Dedifferentiated amniotic fluid mesenchymal stem cell (primary cell): Measurements from ENCODE around the gene ADIPOR1.
"Not testable (repeated sequence)": the region's sequence is repeated elsewhere in the genome, so short reads cannot be mapped to it uniquely, and the experiment has no call there.

ENCODE experiments used
- DNase-seq: peaks from one replicate; pipeline ENCODE4 v3.0.0-alpha.2; 2016; ENCODE audit errors: extremely low spot score

The ADIPOR1 gene

GRCh38 chr1:202938287-202938925 lies 19.7 kb downstream of the ADIPOR1 start:
- DNase-seq: no peak

- DNase-seq: not testable (repeated sequence)
Observed at GRCh38 chr1:202936409-202936808, 21.7 kb downstream of the ADIPOR1 start.

DNA sequence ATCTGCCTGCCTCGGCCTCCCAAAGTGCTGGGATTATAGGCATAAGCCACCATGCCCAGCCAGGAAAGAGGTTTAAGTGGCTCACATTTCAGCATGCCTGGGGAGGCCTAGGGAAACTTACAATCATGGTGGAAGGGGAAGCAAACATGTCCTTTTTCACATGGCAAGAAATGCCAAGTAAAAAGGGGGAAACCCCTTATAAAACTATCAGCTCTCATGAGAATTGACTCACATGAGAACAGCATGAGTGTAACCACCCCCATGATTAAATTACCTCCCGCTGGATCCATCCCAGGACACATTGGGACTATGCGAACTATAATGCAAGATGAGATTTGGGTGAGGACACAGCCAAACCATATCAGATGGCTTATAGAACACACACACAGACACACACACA lies 22.3 kb downstream of the ADIPOR1 start:
- DNase-seq: no peak

- DNase-seq: no peak
Observed at GRCh38 chr1:202934755-202935154, 23.4 kb downstream of the ADIPOR1 start.

GRCh38 chr1:202932476-202932875 lies 25.6 kb downstream of the ADIPOR1 start:
- DNase-seq: no peak

DNA sequence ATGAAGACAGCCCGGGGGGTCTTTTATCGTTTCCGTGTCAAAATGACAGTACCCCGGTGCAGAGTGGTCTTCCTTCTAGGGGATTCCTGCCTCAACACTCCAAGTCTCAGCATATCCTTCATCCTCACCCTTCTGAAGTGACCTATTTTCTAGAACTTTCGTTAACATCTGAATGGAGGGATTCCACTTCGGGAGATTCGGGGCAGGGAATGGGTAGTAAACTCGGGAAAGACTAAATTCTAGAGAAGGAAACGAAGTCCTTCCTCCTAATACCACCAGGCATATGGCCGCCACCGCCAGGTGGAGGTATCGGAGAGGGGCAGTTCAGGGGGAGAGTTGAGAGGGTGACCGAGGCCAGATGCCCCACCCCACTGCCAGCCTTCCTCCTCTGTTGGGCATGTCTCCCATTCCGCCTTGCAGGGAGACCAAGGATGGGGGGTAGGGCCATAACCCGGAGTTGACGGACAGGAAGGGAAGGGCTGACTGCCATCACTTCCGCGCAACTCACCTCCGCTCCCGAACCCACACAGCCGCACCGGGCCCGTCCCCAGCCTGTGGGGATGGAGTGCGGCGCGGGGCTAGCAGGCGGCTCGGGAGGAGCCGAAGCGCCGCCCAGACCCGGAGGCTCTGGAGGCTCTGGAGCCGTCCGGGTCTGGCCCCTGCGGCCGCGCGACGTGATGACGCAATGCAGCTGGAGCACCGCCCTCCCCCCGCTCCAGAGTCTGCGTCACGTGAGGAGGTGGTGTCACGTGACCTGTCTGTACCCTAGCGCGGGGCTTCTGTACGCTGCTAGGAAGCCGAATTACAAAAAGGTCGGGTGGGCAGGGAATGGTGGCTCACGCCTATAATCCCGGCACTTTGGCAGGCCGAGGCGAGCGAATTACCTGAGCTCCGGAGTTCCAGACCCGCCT lies 31.3 kb downstream of the ADIPOR1 start, which contains the start of gene KLHL12:
Gene KLHL12, minus strand, starts transcription at position 654 of the 911 bp plus-strand sequence. CDS start 2,072 bp downstream, outside the sequence.
- peak; percentile 93 for DNase-seq

DNA sequence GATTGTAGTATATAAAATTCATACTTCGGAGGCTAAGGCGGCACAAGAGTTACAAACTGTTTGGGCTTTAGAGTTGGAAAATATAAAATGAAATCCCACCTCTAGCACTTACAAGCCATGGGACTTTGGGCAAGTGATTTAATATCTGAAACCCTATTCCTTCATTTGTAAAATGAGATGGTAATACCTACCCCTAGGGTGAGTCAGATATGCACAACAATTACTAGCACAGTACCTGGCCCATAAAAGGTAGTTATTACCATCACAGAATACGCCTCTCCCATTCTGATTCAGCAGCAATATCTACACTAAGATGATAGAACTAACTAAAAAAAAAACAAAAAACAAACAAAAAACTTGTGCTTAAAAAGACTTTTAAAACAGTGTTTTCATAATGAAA lies 34.6 kb downstream of the ADIPOR1 start:
- no peak for DNase-seq

DNA sequence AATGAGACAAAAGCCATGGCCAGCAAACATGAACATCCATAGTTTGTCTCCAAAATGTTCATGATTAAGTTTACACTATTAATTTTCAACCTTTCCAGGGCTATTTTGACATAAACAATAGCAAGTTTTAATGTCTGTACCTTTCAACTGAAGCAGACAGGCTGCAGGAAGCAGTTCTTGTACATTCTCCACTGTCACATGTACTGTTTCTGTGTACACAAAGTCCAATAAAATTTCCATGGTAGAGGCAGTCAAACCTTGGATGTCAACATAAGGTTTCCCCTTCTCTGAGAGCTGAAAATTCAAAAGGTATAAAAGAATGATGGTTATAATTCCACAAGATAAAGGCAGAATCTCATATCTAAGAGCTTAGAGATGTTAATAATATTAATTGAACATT lies 38.5 kb downstream of the ADIPOR1 start:
- no peak for DNase-seq

DNA sequence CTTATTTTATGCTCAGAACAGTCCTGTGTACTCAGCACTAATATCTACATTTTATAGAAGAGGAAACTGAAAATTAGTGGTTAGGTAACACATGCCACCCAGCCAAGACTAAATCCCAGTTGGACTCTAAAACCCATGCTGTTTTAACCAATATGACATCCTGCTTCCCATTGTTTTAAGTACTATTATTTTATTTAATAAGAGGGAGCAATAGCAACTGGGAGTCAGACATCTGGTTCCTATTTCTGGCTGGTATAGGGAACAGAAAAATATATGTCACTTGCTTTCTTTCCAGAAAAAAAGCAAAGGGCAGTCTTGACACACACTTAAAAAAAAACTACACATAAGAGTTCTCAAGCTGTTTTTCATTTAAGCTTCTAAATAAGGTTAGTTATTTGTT lies 43.0 kb downstream of the ADIPOR1 start:
- no peak for DNase-seq

DNA sequence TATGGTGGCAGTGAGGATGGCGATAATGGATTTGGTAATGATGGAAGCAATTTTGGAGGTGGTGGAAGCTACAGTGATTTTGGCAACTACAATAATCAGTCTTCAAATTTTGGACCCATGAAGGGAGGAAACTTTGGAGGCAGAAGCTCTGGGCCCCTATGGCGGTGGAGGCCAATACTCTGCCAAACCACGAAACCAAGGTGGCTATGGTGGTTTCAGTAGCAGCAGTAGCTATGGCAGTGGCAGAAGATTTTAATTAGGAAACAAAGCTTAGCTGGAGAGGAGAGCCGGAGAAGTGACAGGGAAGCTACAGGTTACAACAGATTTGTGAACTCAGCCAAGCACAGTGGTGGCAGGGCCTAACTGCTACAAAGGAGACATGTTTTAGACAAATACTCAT lies 45.6 kb downstream of the ADIPOR1 start:
- not testable (repeated sequence) for DNase-seq

- DNase-seq: no peak
Observed at GRCh38 chr1:202909494-202909893, 48.6 kb downstream of the ADIPOR1 start.

DNA sequence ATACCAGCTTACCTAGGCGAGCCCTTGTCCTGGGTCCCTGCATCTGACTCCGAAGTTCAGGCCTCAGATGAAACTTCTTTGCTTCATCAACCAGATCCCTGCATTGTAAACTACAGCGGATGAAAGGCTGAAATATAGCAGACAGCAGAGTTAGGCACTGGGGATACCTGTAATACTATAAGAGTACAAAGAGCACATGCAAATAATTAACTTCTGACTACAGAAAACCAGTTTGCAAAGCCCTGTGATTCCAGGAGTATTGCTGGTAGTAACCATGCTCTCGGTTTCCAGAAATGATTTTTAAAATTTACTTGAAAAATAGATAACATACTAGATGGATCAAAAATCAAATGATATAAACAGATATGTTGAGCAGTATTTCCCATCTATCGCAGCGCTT lies 49.1 kb downstream of the ADIPOR1 start:
- no peak for DNase-seq

DNA sequence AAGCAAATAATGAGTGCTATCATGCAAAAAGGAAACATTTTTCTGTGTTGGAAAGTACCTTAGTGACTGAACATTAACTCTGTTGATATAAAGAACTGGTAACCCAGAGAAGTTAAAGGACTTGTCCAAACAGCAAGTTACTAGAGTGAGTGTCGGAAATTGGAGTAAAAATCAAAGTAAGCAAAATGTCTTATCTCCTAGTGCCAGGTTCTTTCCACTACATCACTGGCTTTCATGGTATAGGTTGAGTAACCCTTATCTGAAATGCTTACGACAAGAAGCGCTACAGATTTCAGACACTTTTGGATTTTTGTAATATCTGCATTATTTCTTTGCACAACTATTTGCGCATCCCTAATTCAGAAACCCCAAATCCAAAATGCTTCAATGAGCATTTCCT lies 52.8 kb downstream of the ADIPOR1 start:
- DNase-seq: no peak

DNA sequence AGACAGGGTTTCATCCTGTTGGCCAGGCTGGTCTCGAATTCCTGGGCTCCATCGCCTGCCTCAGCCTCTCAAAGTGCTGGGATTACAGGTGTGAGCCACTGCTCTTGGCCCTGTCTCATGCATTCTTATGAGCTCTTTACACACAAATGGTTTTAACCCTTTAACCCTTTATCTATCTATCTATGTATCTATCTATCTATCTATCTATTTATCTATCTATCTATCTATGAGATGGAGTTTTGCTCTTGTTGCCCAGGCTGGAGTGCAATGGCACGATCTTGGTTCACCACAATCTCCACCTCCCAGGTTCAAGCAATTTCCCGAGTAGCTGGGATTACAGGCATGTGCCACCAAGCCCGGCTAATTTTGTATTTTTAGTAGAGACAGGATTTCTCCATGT lies 54.3 kb downstream of the ADIPOR1 start:
- DNase-seq: not testable (repeated sequence)

GRCh38 chr1:202901555-202901954 lies 56.6 kb downstream of the ADIPOR1 start:
- no peak for DNase-seq

DNA sequence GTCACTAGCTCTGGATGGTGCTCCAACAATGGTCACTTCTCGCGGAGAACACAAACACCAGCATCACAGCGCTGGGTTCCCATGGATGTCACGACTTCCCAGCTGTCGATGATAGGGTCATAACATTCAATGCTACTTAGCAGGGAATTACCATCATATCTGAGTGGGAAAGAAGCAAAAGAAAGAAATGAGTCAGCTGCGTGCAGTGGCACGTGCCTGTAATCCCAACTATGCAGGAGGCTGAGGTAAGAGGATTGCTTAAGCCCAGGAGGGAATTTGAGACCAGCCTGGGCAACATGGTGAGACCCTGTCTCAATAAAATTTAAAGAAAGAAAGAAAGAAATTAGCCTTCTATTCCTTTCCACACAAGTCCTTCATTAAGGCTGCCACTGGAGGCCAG lies 65.6 kb downstream of the ADIPOR1 start:
- DNase-seq: no peak
